Left lobe of liver (tissue), 2 donors: ENCODE measurements around the gene RYR2. TPM values are rescaled to one million over a fixed set of nuclear protein-coding genes. Genes with fewer than 3 reads are reported as not detected.

ENCODE experiments used
- ATAC-seq: fragments of 200-7000 bp; cut with Tn5 transposase; one replicate; pipeline ENCODE4 v1.9.1; 2020; ENCODE audit warnings: mild to moderate bottlenecking, moderate library complexity
- DNase-seq: peaks from one replicate; pipeline ENCODE4 v3.0.0-alpha.2; 2020; ENCODE audit warnings: low spot score
- total RNA-seq: library from RNA; stranded (reverse); gene quantifications from one replicate; pipeline ENCODE4 v1.2.1, GENCODE V29; 2021
- donor health status: DM: no; HTN: no; CAD: no; lungs with moderate emphysema.
- donor health status: DM: no; HTN: yes; CAD: no.

RYR2 gene
- total RNA-seq, 1 donor from 2014 or later, result 0.03 TPM

DNA sequence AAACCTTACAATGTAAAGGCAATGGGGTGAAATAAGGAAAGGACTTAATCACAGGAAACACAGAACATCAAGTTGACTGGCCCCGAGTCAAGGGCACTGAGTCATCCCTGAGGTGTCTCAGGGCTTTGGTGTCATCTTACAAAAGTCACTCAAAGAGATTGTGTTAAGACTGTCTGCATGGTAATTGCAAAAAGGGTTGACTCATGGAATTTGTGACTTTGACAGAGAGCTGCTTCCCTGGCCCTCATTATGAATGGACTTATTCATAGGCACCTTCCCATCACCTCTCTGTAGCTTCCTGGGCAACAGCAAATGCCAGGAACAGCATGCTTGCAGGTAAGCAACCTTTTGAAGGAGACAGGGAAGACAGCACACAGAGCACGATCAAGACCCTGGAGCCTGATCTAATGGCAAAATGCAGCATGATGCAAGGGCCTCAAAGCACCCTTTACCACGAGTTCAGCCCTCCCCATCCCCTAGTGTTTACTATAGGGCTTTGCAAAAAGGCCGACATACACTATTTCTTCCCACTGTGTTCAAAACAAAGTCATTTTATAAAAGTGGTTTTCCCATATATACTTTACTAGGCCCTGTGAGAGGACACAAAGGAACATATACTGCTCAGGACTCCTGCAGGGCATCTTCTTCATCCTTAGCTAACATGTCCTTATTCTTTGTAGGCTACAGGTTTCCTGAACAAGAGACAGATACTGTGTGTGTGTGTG is 831.7 kb downstream of the RYR2 start:
- no peak for DNase-seq
- no peak for ATAC-seq

DNA sequence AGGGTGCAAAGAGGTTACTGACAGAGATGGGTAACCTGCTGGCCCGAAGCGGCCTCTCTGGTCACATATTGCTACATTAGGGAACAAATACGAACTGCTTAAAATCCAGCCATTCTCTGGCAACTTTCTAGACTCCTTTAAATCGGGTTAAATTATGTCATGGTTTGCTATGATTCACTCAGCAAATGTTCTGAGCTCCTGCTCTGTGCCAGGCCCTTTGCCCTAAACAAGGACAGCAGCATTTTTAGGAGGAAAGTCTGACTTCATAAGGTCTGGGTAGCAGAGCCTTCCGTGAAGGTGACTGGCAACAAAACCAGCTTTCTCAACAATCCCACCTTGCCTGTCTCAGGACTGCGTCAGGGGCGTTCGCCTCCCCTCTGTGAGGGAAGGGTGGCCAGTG is 833.3 kb downstream of the RYR2 start:
- no peak for ATAC-seq
- DNase-seq, result no peak

GRCh38 chr1:237877631-237878030 is 835.6 kb downstream of the RYR2 start:
- ATAC-seq (no peak), DNase-seq (no peak)

DNA sequence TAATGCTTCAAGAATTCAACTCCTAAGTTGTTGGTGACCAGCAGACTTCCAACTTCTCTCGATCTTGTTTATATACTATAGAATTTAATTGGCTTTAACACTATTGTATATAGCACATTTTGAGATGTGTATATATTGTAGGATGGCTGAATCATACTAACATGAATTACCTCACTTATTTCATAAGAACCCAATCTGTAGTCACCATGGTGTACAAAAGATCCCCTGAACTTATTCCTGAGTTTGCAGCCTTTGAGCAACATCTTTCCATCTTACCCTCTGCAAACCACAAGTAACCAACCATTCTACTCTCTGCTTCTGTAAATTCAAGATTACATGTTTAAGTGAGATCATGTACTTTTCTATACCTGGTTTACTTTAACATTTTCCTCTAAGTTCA is 836.4 kb downstream of the RYR2 start:
- no peak for ATAC-seq

DNA sequence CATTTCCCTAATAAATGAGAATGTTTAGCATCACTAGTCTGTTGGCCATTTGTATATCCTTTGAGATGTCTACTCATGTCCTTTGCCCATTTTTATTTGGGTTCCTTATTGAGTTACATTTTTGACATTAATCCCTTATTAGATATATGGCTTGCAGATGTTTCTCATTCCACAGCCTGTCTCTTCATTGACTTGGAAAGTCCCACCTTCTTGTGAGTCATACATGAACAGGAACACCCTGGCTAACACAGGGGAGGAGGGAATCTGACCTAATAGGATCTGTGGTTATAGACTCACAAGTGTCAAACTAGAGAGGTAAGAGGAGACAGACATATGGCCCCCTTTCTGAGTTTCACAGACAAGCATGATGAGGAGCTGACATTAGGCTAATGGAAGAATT is 837.2 kb downstream of the RYR2 start:
- ATAC-seq (no peak), DNase-seq (no peak)

More for the DNA sequence above, 836.4 kb downstream of the RYR2 start:
- DNase-seq, result no peak

Other genes with a start within 250 kb of the RYR2 start
- 12.7 TPM for gene MTR, start 246.9 kb upstream of the RYR2 start, total RNA-seq
- gene MT1HL1, start 37.7 kb upstream of the RYR2 start, total RNA-seq, result not detected